ENCODE results near the gene CREB3. TPM values are rescaled to one million over a fixed set of nuclear protein-coding genes. Genes with fewer than 3 reads are reported as not detected.

CREB3 gene
- total and polyA plus RNA-seq, 9 of the 15 experiments (the other 6 are each of a cell fraction or from before 2014, with no cell fraction given) = 5.7 to 18.3 (median 14.9) TPM

- Histone ChIP-seq H3K36me3 (ENCODE audit: control insufficient read depth, insufficient read depth, low read length) (no peaks in the 10 kb centered on the region), H3K27me3 (ENCODE audit: control insufficient read depth in 2 of 2, insufficient read depth in 2 of 2, low read length in 2 of 2) (no peaks in the 10 kb centered on the region), H3K27ac (ENCODE audit: extremely low read depth, low read depth, low read length) (peak within 1 kb of the TSS; percentile 86), H3K4me2 (ENCODE audit: insufficient read depth, low read length) (peak within 1 kb of the TSS; percentile 89), H3K9me3 (replicated peaks; ENCODE audit: control insufficient read depth, insufficient read depth, low read depth, low read length) (no peaks in the 10 kb centered on the region), H3K4me3 (peak within 1 kb of the TSS; percentile 72), H3K4me1 (replicated peaks in 1 of 2; ENCODE audit: control insufficient read depth in 2 of 2, insufficient read depth in 2 of 2, low read length in 2 of 2) (peaks cover 12 to 23% of the 10 kb centered on the region in 2 experiments; a peak in 4 of 5 replicates), H2AFZ (ENCODE audit: low read depth, low read length) (peak within 1 kb of the TSS; percentile 91), H3K9me1 (ENCODE audit: control insufficient read depth, insufficient read depth, low read length) (no peaks in the 10 kb centered on the region), H3K79me2 (ENCODE audit: control insufficient read depth, insufficient read depth, low read length) (no peaks in the 10 kb centered on the region), H3K9ac (ENCODE audit: insufficient read depth in 1 of 2, low read depth in 2 of 2, low read length in 2 of 2) (peak within 1 kb of the TSS; percentile 73 to 92), H4K20me1 (replicated peaks; ENCODE audit: control insufficient read depth, insufficient read depth, low read length) (no peaks in the 10 kb centered on the region)
- in situ Hi-C loops (cut with MboI) (no loop called here), intact Hi-C loops (cut with micrococcal nuclease) (no loop called here)
- TF ChIP-seq TGIF2 (CRISPR knock-in tag; IDR thresholded peaks at IDR 0.05) (peak; percentile 36; the same call in 1 of the 2 replicates), HSF4 (CRISPR knock-in tag; IDR thresholded peaks at IDR 0.05; ENCODE audit: borderline replicate concordance) (no peak)
- peak in 2 of 4 experiments; percentile 19 to 28 for DNase-seq (ENCODE audit: extremely low read depth in 1 of 4, low spot score in 3 of 4)
- no TSS peak for BruUV-seq (replicated peaks)
- ChIA-PET POLR2A (interaction anchor here (0.6 to 1.5 kb wide), 8 partner anchors 10 to 37 kb away, joined by 3 to 10 read pairs (median 3); no protein-coding TSS in a partner anchor), CTCF (ENCODE audit: low intra/inter-chr PET ratio) (no interaction called here)
- 91% methylated on average over 7 of the region's 61 CpGs for WGBS (ENCODE audit: insufficient coverage, low coverage, missing lambda C conversion rate)
- ATAC-seq = no peak
- FAIRE-seq = no peak
Observed at GRCh38 chr9:35689542-35690293, 42.7 kb upstream of the CREB3 start, which contains the start of gene TPM2. TSS of gene TPM2 (minus strand) at chr9:35689925. CDS start at chr9:35689817, 108 bp downstream.

GRCh38 chr9:35690294-35690613 lies 42.2 kb upstream of the CREB3 start:
- CTCF ChIA-PET (ENCODE audit: low intra/inter-chr PET ratio) = no interaction called here
- H3K9me1 ChIP-seq (ENCODE audit: control insufficient read depth, insufficient read depth, low read length) = no peaks in the 10 kb centered on the region
- no peaks in the 10 kb centered on the region for H3K9me3 ChIP-seq (replicated peaks; ENCODE audit: control insufficient read depth, insufficient read depth, low read depth, low read length)
- peak overlapping the region; percentile 91; the same call in 1 of the 2 replicates for H2AFZ ChIP-seq (ENCODE audit: low read depth, low read length)
- intact Hi-C loops (cut with micrococcal nuclease) = no loop called here
- no peaks in the 10 kb centered on the region for H3K79me2 ChIP-seq (ENCODE audit: control insufficient read depth, insufficient read depth, low read length)
- no peaks in the 10 kb centered on the region for H4K20me1 ChIP-seq (replicated peaks; ENCODE audit: control insufficient read depth, insufficient read depth, low read length)
- peak overlapping the region; percentile 72 for H3K4me3 ChIP-seq
- WGBS (ENCODE audit: insufficient coverage, low coverage, missing lambda C conversion rate) = 1% methylated on average over 9 of the region's 21 CpGs
- peak overlapping the region; percentile 66 for H3K4me2 ChIP-seq (ENCODE audit: insufficient read depth, low read length)
- no peaks in the 10 kb centered on the region for H3K36me3 ChIP-seq (ENCODE audit: control insufficient read depth, insufficient read depth, low read length)
- peak in 1 of 4 experiments; percentile 17 for DNase-seq (ENCODE audit: extremely low read depth in 1 of 4, low spot score in 3 of 4)
- TSS peak; percentile 42 for BruUV-seq (replicated peaks)
- peak overlapping the region; percentile 59 to 92 for H3K9ac ChIP-seq (ENCODE audit: insufficient read depth in 1 of 2, low read depth in 2 of 2, low read length in 2 of 2)
- H3K4me1 ChIP-seq (replicated peaks in 1 of 2; ENCODE audit: control insufficient read depth in 2 of 2, insufficient read depth in 2 of 2, low read length in 2 of 2) = peaks cover 12 to 23% of the 10 kb centered on the region in 2 experiments; a peak in 4 of 5 replicates
- H3K27me3 ChIP-seq (ENCODE audit: control insufficient read depth in 2 of 2, insufficient read depth in 2 of 2, low read length in 2 of 2) = no peaks in the 10 kb centered on the region
- peak overlapping the region; percentile 86; the same call in 1 of the 3 replicates for H3K27ac ChIP-seq (ENCODE audit: extremely low read depth, low read depth, low read length)
- in situ Hi-C loops (cut with MboI) = no loop called here
- ATAC-seq = no peak
- no peak for FAIRE-seq
- POLR2A ChIA-PET = interaction anchor here (0.8 to 1.5 kb wide), 4 partner anchors 10 to 36 kb away, joined by 3 to 10 read pairs (median 3); no protein-coding TSS in a partner anchor
- peak; percentile 3 for TF ChIP-seq KDM5B (IDR thresholded peaks at IDR 0.05; ENCODE audit: insufficient replicate concordance, low read depth, low read length)
- TF ChIP-seq, protein P1, sequence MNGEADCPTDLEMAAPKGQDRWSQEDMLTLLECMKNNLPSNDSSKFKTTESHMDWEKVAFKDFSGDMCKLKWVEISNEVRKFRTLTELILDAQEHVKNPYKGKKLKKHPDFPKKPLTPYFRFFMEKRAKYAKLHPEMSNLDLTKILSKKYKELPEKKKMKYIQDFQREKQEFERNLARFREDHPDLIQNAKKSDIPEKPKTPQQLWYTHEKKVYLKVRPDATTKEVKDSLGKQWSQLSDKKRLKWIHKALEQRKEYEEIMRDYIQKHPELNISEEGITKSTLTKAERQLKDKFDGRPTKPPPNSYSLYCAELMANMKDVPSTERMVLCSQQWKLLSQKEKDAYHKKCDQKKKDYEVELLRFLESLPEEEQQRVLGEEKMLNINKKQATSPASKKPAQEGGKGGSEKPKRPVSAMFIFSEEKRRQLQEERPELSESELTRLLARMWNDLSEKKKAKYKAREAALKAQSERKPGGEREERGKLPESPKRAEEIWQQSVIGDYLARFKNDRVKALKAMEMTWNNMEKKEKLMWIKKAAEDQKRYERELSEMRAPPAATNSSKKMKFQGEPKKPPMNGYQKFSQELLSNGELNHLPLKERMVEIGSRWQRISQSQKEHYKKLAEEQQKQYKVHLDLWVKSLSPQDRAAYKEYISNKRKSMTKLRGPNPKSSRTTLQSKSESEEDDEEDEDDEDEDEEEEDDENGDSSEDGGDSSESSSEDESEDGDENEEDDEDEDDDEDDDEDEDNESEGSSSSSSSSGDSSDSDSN (IDR thresholded peaks at IDR 0.05; ENCODE audit: borderline replicate concordance in 1 of 2, low read depth in 2 of 2, low read length in 2 of 2) = 0 out of 4 replicates have a peak, but pooled peaks of 1 of the 2 experiments have one; percentile 5
- TF ChIP-seq ZNF551 (CRISPR knock-in tag; IDR thresholded peaks at IDR 0.05) = no peak
